Subcutaneous preadipocyte (primary cell): ENCODE results near the gene GADD45B. TPM values are rescaled to one million over a fixed set of nuclear protein-coding genes. Genes with fewer than 3 reads are reported as not detected.

Experiments
- small RNA-seq: library from RNA; depleted of rRNA; stranded (forward); fragments of <200 nt; gene quantifications from one replicate; pipeline ENCODE3, GENCODE V24; 2012
- total RNA-seq: library from RNA; depleted of rRNA; stranded (reverse); fragments of >200 nt; gene quantifications from 2 replicates; pipeline ENCODE4 v1.2.3, GENCODE V29; 2012

Gene GADD45B
- 20.3 and 22.4 TPM in 2 replicates for total RNA-seq

DNA sequence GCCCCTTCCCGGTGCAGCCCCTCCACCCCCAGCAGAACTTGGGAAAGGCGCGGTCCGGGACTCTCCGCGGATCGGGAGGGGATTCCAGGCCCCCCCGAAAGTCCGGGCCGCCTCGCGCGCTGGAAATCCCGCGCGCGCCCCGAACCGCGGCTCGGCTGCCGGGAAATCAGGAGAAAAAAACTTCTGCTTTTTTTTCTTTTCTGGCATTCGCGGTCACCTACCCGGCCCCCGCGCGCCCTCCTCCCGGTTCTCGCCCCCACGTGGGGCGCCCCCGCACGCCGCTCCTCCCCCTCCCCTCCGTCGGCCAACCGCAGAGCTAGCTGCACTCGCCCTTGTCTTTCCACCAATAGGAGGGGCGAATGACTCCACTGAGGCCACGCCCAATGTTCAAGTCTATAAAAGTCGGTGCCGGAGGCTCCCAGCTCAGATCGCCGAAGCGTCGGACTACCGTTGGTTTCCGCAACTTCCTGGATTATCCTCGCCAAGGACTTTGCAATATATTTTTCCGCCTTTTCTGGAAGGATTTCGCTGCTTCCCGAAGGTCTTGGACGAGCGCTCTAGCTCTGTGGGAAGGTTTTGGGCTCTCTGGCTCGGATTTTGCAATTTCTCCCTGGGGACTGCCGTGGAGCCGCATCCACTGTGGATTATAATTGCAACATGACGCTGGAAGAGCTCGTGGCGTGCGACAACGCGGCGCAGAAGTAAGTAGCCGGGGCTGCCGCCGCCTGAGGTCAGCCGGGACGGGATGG lies at the start of gene GADD45B:
GADD45B (plus strand) TSS at position 426 of the 749 bp plus-strand sequence; CDS start at position 658, 232 bp downstream.

GRCh38 chr19:2427429-2428320 lies 48.3 kb upstream of the GADD45B start, which contains the start of gene TIMM13:
TSS of gene TIMM13 (minus strand) at chr19:2427586. CDS start at chr19:2427533, 53 bp downstream.

Small RNA genes lying within 50 kb of the gene (small RNA-seq; reads per million reads assigned to genes)
- gene RNU6-993P: not detected

Other genes with a start within 250 kb of the GADD45B start
- gene PLEKHJ1, start 239.8 kb upstream of the GADD45B start, total RNA-seq: 46.7 TPM in 2 replicates
- 30.9 and 32.1 TPM in 2 replicates for gene SF3A2, start 239.3 kb upstream of the GADD45B start, total RNA-seq
- gene AMH, start 226.8 kb upstream of the GADD45B start, total RNA-seq: 0.37 and 2.0 TPM in 2 replicates
- gene JSRP1, start 219.7 kb upstream of the GADD45B start, total RNA-seq: not detected in 2 replicates
- not detected in 2 replicates for gene PEAK3, start 194.0 kb upstream of the GADD45B start, total RNA-seq
- not detected in 2 replicates for gene LINGO3, start 168.0 kb upstream of the GADD45B start, total RNA-seq
- gene LSM7, start 147.5 kb upstream of the GADD45B start, total RNA-seq: 83.1 and 131 TPM in 2 replicates
- 23.1 and 26.2 TPM in 2 replicates for gene SPPL2B, start 147.4 kb upstream of the GADD45B start, total RNA-seq
- under 0.01 TPM in 1 of 2 replicates, not detected in the other for gene TMPRSS9, start 115.9 kb upstream of the GADD45B start, total RNA-seq
- 38.1 and 41.2 TPM in 2 replicates for gene TIMM13, start 48.5 kb upstream of the GADD45B start, total RNA-seq
- 70.9 and 146 TPM in 2 replicates for gene LMNB2, start 19.2 kb upstream of the GADD45B start, total RNA-seq
- gene GNG7, start 226.6 kb downstream of the GADD45B start, total RNA-seq: under 0.01 TPM in 2 replicates
- gene DIRAS1, start 245.2 kb downstream of the GADD45B start, total RNA-seq: 0.78 and 3.7 TPM in 2 replicates